Mesendoderm (in vitro differentiated cells): ENCODE results near the gene RBBP8NL.

Source experiments
- DNase-seq: peaks from one replicate; pipeline ENCODE4 v3.0.0; 2013
- H2AK5ac ChIP-seq: 2 replicates; pipeline ENCODE4 v1.6.1; 2013; ENCODE audit warnings: low read length, inconsistent platforms
- H2BK120ac ChIP-seq: 2 replicates; pipeline ENCODE4 v1.6.1; 2013; ENCODE audit warnings: low read depth, mild to moderate bottlenecking, low read length, moderate library complexity, mixed read lengths
- H2BK15ac ChIP-seq: replicated peaks from 2 replicates; pipeline ENCODE4 v1.6.1; 2013; ENCODE audit warnings: low read depth, mild to moderate bottlenecking, moderate library complexity
- H2BK5ac ChIP-seq: 2 replicates; pipeline ENCODE4 v1.6.1; 2013; ENCODE audit warnings: low read length, inconsistent platforms
- H3K18ac ChIP-seq: 2 replicates; pipeline ENCODE4 v1.6.1; 2013; ENCODE audit warnings: mild to moderate bottlenecking, low read length, mixed read lengths
- H3K23ac ChIP-seq: one replicate; pipeline ENCODE4 v1.6.1; 2013; ENCODE audit warnings: low read length
- H3K27ac ChIP-seq: 2 replicates; pipeline ENCODE4 v1.5.1; 2013; ENCODE audit warnings: low read depth, mild to moderate bottlenecking, inconsistent platforms, low read length, moderate library complexity
- H3K27me3 ChIP-seq: 2 replicates; pipeline ENCODE4 v1.6.1; 2013; ENCODE audit warnings: low read length, control low read depth, mild to moderate bottlenecking, inconsistent platforms; ENCODE audit not compliant: insufficient read depth, poor library complexity
- H3K36me3 ChIP-seq: 2 replicates; pipeline ENCODE4 v1.6.1; 2013; ENCODE audit warnings: low read length, inconsistent platforms; ENCODE audit not compliant: control insufficient read depth, insufficient read depth
- H3K4ac ChIP-seq: one replicate; pipeline ENCODE4 v1.6.1; 2013; ENCODE audit warnings: low read depth, mild to moderate bottlenecking, low read length, moderate library complexity
- H3K4me1 ChIP-seq: 2 replicates; pipeline ENCODE4 v1.6.1; 2013; ENCODE audit warnings: low read depth, low read length, inconsistent platforms; ENCODE audit not compliant: control insufficient read depth
- H3K4me2 ChIP-seq: 2 replicates; pipeline ENCODE4 v1.6.1; 2013; ENCODE audit warnings: low read length
- H3K4me3 ChIP-seq: 2 replicates; pipeline ENCODE4 v1.5.1; 2013; ENCODE audit warnings: mild to moderate bottlenecking, low read length
- H3K56ac ChIP-seq: one replicate; pipeline ENCODE4 v1.6.1; 2013; ENCODE audit warnings: low read length
- H3K79me1 ChIP-seq: 2 replicates; pipeline ENCODE4 v1.6.1; 2013; ENCODE audit warnings: low read length, inconsistent platforms
- H3K79me2 ChIP-seq: 2 replicates; pipeline ENCODE4 v1.6.1; 2013; ENCODE audit warnings: mild to moderate bottlenecking, low read length; ENCODE audit not compliant: control insufficient read depth, insufficient read depth
- H3K9ac ChIP-seq: 2 replicates; pipeline ENCODE4 v1.6.1; 2013; ENCODE audit warnings: low read length, inconsistent platforms
- H4K5ac ChIP-seq: one replicate; pipeline ENCODE4 v1.6.1; 2013; ENCODE audit warnings: low read length
- H4K8ac ChIP-seq: one replicate; pipeline ENCODE4 v1.6.1; 2013; ENCODE audit warnings: low read depth, mild to moderate bottlenecking, control low read depth, low read length, moderate library complexity
- WGBS: extraction: QIAGEN DNeasy Blood & Tissue Kit; methylation state at CpG from one replicate; pipeline ENCODE4 v1.1.7; 2013; ENCODE audit warnings: low lambda C conversion rate, missing lambda C conversion rate; ENCODE audit not compliant: insufficient coverage; ENCODE audit errors: extremely low coverage; 5-methylcytosine and 5-hydroxymethylcytosine counted together

Gene RBBP8NL

DNA sequence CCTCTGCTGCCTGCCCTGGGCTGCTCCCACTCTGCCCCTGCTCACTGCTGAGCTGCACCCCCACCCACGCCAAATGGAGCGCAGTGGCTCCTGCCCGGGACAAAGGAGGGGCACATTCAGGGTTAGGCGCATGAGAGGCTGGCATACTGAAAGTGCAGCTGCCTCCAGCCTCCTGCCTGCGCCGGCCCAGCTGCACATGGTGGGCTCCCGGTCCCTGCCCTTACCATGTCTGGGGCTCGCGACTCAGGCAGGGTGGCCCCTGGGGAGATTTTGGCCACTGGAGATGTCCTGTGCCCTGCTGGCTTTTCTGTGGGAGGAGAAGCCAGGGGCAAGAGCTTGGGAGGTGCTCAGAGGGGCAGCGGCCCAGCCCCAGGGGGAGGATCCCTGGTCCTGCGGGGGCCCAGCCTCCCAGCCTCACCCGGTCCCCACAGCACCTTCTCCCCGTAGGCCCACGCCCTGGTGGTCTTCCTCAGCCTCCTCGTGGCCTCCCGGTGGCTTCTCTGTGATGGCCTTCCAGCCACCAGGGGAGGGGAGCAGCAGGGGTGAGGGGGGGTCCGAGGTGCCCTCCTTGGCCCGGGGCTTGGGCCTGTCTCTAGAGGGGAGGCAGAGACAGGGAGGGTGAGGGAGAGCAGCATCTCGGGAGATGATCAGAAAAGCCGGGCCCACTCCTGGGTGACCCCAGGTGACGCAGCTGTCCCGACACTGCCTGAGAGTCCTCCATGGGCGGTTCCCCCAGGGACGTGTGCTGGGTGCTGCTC lies 11.8 kb downstream of the RBBP8NL start:
- Histone ChIP-seq H3K4me2 (no peak overlapping the region), H3K79me1 (no peaks in the 10 kb centered on the region), H2AK5ac (no peak overlapping the region), H3K23ac (no peak overlapping the region), H3K9ac (no peak overlapping the region), H3K4me1 (no peaks in the 10 kb centered on the region), H3K79me2 (no peaks in the 10 kb centered on the region), H2BK120ac (no peak overlapping the region), H3K4ac (no peak overlapping the region), H2BK5ac (no peak overlapping the region), H3K36me3 (no peaks in the 10 kb centered on the region), H3K27me3 (no peaks in the 10 kb centered on the region), H2BK15ac (no peak overlapping the region), H3K18ac (no peak overlapping the region), H4K8ac (no peak overlapping the region), H4K5ac (no peak overlapping the region), H3K56ac (no peak overlapping the region), H3K27ac (no peak overlapping the region), H3K4me3 (no peak overlapping the region)
- WGBS = no CpG with 5 or more reads among the region's 24 CpGs
- no peak for DNase-seq

GRCh38 chr20:62413896-62414481 lies 13.3 kb downstream of the RBBP8NL start:
- Histone ChIP-seq H3K4me2 (no peak overlapping the region), H3K9ac (no peak overlapping the region), H3K36me3 (no peaks in the 10 kb centered on the region), H2BK120ac (no peak overlapping the region), H3K18ac (no peak overlapping the region), H3K4me3 (no peak overlapping the region), H3K4ac (no peak overlapping the region), H3K56ac (no peak overlapping the region), H4K8ac (no peak overlapping the region), H3K4me1 (no peaks in the 10 kb centered on the region), H4K5ac (no peak overlapping the region), H3K79me2 (no peaks in the 10 kb centered on the region), H3K27ac (no peak overlapping the region), H2BK5ac (no peak overlapping the region), H2AK5ac (no peak overlapping the region), H3K79me1 (no peaks in the 10 kb centered on the region), H3K27me3 (no peaks in the 10 kb centered on the region), H2BK15ac (no peak overlapping the region), H3K23ac (no peak overlapping the region)
- no peak for DNase-seq
- no CpG with 5 or more reads among the region's 22 CpGs for WGBS

- no peaks in the 10 kb centered on the region for H3K27me3 ChIP-seq
- no peak overlapping the region for H2BK120ac ChIP-seq
- H3K4ac ChIP-seq = no peak overlapping the region
- no peak overlapping the region for H4K5ac ChIP-seq
- WGBS = no CpG with 5 or more reads among the region's 11 CpGs
- no peak overlapping the region for H3K56ac ChIP-seq
- H3K4me1 ChIP-seq = no peaks in the 10 kb centered on the region
- H3K9ac ChIP-seq = no peak overlapping the region
- H2BK15ac ChIP-seq = no peak overlapping the region
- no peak overlapping the region for H4K8ac ChIP-seq
- no peaks in the 10 kb centered on the region for H3K79me1 ChIP-seq
- H3K23ac ChIP-seq = no peak overlapping the region
- no peak overlapping the region for H2BK5ac ChIP-seq
- H3K36me3 ChIP-seq = no peaks in the 10 kb centered on the region
- no peaks in the 10 kb centered on the region for H3K79me2 ChIP-seq
- H3K4me3 ChIP-seq = no peak overlapping the region
- no peak overlapping the region for H3K27ac ChIP-seq
- no peak overlapping the region for H3K4me2 ChIP-seq
- DNase-seq = no peak
- no peak overlapping the region for H3K18ac ChIP-seq
- H2AK5ac ChIP-seq = no peak overlapping the region
Observed at GRCh38 chr20:62413025-62413570, 14.2 kb downstream of the RBBP8NL start.

GRCh38 chr20:62412194-62413024 lies 14.9 kb downstream of the RBBP8NL start:
- no peak overlapping the region for H3K4me2 ChIP-seq
- no peak overlapping the region for H3K4ac ChIP-seq
- no peak overlapping the region for H3K9ac ChIP-seq
- H3K79me1 ChIP-seq = no peaks in the 10 kb centered on the region
- H3K23ac ChIP-seq = no peak overlapping the region
- H3K27ac ChIP-seq = no peak overlapping the region
- no peaks in the 10 kb centered on the region for H3K36me3 ChIP-seq
- no peak for DNase-seq
- no peak overlapping the region for H4K8ac ChIP-seq
- no peak overlapping the region for H2BK120ac ChIP-seq
- WGBS = no CpG with 5 or more reads among the region's 22 CpGs
- H3K27me3 ChIP-seq = no peaks in the 10 kb centered on the region
- H2BK5ac ChIP-seq = no peak overlapping the region
- no peaks in the 10 kb centered on the region for H3K79me2 ChIP-seq
- no peak overlapping the region for H3K4me3 ChIP-seq
- no peak overlapping the region for H3K18ac ChIP-seq
- H2AK5ac ChIP-seq = no peak overlapping the region
- H4K5ac ChIP-seq = no peak overlapping the region
- no peak overlapping the region for H2BK15ac ChIP-seq
- H3K4me1 ChIP-seq = no peaks in the 10 kb centered on the region
- H3K56ac ChIP-seq = no peak overlapping the region

DNA sequence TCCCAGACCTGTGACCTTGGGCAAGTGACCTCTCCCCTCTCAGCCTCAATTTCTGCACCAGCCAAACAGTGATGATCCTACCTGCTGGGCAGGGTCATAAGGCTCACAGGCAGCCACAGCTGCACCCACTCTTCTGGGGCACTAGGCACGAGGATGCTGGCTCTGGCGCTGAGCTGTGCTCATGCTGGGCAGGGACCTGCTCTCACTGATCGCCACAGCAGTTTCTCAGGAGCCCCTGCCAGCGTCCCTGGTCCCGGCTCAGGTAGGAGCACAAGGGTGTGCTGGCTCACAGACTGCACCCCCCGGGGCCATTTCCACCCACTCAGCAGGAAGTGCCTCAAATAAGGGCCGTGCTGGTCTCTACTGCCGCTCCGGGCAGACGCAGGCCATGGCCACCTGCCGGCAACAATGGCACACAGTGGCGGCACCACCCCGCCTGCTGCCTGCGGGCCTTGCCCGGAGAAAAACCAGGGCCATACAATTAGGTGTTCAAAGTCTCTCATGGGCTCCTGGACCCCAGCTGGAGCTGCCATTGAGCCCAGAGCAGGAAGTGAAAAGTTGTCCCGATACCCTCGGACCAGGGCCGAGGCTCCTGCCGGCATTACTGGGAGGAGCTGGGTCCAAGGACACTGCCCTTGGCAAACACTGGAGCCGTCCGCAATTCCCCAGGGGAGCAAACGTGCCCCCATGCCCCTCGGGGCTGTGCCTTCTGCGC lies 15.7 kb downstream of the RBBP8NL start:
- no peak overlapping the region for H3K4me2 ChIP-seq
- no peak for DNase-seq
- no peaks in the 10 kb centered on the region for H3K79me2 ChIP-seq
- no peak overlapping the region for H2BK120ac ChIP-seq
- H3K4me3 ChIP-seq = no peak overlapping the region
- no peaks in the 10 kb centered on the region for H3K4me1 ChIP-seq
- H3K27me3 ChIP-seq = no peaks in the 10 kb centered on the region
- no peak overlapping the region for H3K23ac ChIP-seq
- no peak overlapping the region for H3K56ac ChIP-seq
- no peak overlapping the region for H3K4ac ChIP-seq
- H4K8ac ChIP-seq = no peak overlapping the region
- H4K5ac ChIP-seq = no peak overlapping the region
- H2AK5ac ChIP-seq = no peak overlapping the region
- H2BK5ac ChIP-seq = no peak overlapping the region
- H3K79me1 ChIP-seq = no peaks in the 10 kb centered on the region
- H3K27ac ChIP-seq = no peak overlapping the region
- no peak overlapping the region for H2BK15ac ChIP-seq
- H3K18ac ChIP-seq = no peak overlapping the region
- H3K36me3 ChIP-seq = no peaks in the 10 kb centered on the region
- H3K9ac ChIP-seq = no peak overlapping the region
- no CpG with 5 or more reads among the region's 24 CpGs for WGBS
